PFSK-1 (cell line): ENCODE measurements around the gene LDLRAD4.

Source experiments
- FOXP2 ChIP-seq: optimal IDR thresholded peaks from 2 replicates; pipeline ENCODE3; 2011; ENCODE audit warnings: borderline replicate concordance, control low read depth, inconsistent platforms; ENCODE audit not compliant: insufficient read depth; ENCODE audit errors: extremely low read length, extremely low read depth
- POLR2AphosphoS5 ChIP-seq: IDR thresholded peaks from 2 replicates; pipeline ENCODE4 v1.6.1; 2012; ENCODE audit warnings: low read depth, mild to moderate bottlenecking, control low read depth, low read length, moderate library complexity
- REST ChIP-seq, 2 experiments: IDR thresholded peaks; 2 replicates each; pipeline versions ENCODE4 v1.6.1 to v1.8.0; 2011 to 2012; ENCODE audit warnings: low read depth in 2 of 2, low read length in 2 of 2, control low read depth in 1 of 2, inconsistent platforms in 1 of 2, mild to moderate bottlenecking in 1 of 2, moderate library complexity in 1 of 2; ENCODE audit not compliant: insufficient read depth in 1 of 2
- SIN3A ChIP-seq: IDR thresholded peaks from 2 replicates; pipeline ENCODE4 v1.6.1; 2012; ENCODE audit warnings: mild to moderate bottlenecking, low read length, moderate library complexity, borderline replicate concordance; ENCODE audit not compliant: insufficient read depth
- TAF1 ChIP-seq: IDR thresholded peaks from 2 replicates; pipeline ENCODE4 v1.6.1; 2012; ENCODE audit warnings: low read length, control low read depth, borderline replicate concordance; ENCODE audit not compliant: insufficient read depth

GRCh38 chr18:13623871-13624270 is 405.3 kb downstream of the LDLRAD4 start:
- TF ChIP-seq POLR2AphosphoS5 (no peak), SIN3A (no peak), TAF1 (no peak), REST (IDR thresholded peaks at IDR 0.05; ENCODE audit: insufficient read depth in 1 of 2, low read depth in 2 of 2, low read length in 2 of 2) (no peak), FOXP2 (no peak)
